ENCODE measurements around the gene OPRD1.

Gene OPRD1

DNA sequence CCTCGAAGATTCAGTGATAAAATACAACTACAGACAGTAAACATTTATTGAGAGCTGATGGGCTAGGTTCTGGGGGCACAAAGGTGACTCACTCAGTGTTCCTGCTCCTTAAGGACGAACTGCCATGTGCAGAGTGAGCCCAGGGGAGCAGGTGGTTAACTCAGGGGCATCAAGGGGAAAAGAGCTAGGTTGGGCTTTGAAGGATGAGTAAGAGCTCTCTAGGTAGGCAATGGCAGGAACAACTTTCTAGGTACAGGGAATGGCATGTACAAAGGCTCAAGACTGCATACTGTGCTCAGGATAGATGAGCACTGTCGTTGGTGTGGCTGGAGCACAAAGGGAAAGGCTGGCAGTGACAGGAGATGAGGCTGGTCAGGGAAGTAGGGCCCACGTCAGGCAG is 85.8 kb downstream of the OPRD1 start:
- H3K4me1 Mint-ChIP-seq, result peaks cover 9% of the 10 kb centered on the region
- TF ChIP-seq, protein P1, sequence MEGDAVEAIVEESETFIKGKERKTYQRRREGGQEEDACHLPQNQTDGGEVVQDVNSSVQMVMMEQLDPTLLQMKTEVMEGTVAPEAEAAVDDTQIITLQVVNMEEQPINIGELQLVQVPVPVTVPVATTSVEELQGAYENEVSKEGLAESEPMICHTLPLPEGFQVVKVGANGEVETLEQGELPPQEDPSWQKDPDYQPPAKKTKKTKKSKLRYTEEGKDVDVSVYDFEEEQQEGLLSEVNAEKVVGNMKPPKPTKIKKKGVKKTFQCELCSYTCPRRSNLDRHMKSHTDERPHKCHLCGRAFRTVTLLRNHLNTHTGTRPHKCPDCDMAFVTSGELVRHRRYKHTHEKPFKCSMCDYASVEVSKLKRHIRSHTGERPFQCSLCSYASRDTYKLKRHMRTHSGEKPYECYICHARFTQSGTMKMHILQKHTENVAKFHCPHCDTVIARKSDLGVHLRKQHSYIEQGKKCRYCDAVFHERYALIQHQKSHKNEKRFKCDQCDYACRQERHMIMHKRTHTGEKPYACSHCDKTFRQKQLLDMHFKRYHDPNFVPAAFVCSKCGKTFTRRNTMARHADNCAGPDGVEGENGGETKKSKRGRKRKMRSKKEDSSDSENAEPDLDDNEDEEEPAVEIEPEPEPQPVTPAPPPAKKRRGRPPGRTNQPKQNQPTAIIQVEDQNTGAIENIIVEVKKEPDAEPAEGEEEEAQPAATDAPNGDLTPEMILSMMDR (IDR thresholded peaks at IDR 0.05; ENCODE audit: unreplicated experiment in 3 of 3), result no peak
- no peak overlapping the region for H3K27ac Mint-ChIP-seq
- no peaks in the 10 kb centered on the region for H3K36me3 Mint-ChIP-seq (ENCODE audit: low read depth)
- H3K9me3 Mint-ChIP-seq, result no peaks in the 10 kb centered on the region
- H3K27me3 Mint-ChIP-seq (ENCODE audit: low read depth), result peaks cover 14% of the 10 kb centered on the region
- no peak overlapping the region for H3K4me3 Mint-ChIP-seq

DNA sequence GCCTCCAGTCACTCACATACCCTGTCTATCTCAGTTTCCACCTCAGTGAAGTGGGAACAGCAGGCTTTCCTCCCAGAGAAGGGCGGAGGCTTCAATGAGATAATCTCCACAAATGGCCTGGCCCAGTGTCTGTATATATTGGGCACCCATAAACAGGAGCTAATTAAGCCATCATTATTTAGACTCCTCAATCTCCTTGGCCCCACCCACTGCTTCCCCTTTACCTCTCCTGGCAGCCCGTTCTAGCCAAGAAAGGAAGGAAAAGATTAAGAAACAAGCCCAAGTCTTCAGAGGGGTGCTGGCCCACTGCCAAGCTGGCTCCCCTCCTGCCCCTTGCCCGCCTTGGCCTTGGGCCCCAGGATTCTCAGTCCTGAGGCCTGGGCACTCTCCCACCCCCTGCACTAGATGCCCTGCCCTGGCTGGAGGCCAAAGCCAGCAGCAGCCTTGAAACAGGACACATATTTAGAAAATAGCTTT is 86.5 kb downstream of the OPRD1 start:
- H3K36me3 Mint-ChIP-seq (ENCODE audit: low read depth), result no peaks in the 10 kb centered on the region
- H3K4me1 Mint-ChIP-seq, result peaks cover 9% of the 10 kb centered on the region
- H3K27me3 Mint-ChIP-seq (ENCODE audit: low read depth), result peaks cover 14% of the 10 kb centered on the region
- TF ChIP-seq, protein P1 (IDR thresholded peaks at IDR 0.05; ENCODE audit: unreplicated experiment in 3 of 3), result no peak
- H3K9me3 Mint-ChIP-seq, result peaks cover under 1% of the 10 kb centered on the region
- H3K4me3 Mint-ChIP-seq, result no peak overlapping the region
- no peak overlapping the region for H3K27ac Mint-ChIP-seq

DNA sequence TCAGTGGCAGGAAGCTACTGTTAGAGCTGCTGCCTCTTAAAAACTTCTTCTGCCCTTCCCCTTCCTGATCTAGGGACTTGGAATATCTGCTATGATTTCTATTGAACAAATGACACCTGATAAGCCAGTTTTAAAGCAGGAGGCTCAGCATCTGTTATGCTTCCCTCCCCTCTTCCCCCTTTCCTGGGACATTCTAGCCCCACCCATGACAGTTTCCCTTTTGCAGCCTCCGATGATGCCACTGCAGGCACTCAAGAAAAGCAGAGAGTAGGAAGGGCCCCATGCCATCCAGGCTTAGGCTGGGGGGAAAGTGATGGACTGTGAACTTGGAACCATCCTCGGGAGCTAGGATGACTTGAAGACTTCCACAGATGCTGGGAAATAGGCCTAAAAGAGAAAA is 87.3 kb downstream of the OPRD1 start:
- Mint-ChIP-seq H3K4me1 (peaks cover 9% of the 10 kb centered on the region), H3K36me3 (ENCODE audit: low read depth) (no peaks in the 10 kb centered on the region), H3K4me3 (no peak overlapping the region), H3K27ac (no peak overlapping the region), H3K27me3 (ENCODE audit: low read depth) (peaks cover 13% of the 10 kb centered on the region), H3K9me3 (peaks cover 2% of the 10 kb centered on the region)
- TF ChIP-seq, protein P1 (IDR thresholded peaks at IDR 0.05; ENCODE audit: unreplicated experiment in 3 of 3), result no peak

DNA sequence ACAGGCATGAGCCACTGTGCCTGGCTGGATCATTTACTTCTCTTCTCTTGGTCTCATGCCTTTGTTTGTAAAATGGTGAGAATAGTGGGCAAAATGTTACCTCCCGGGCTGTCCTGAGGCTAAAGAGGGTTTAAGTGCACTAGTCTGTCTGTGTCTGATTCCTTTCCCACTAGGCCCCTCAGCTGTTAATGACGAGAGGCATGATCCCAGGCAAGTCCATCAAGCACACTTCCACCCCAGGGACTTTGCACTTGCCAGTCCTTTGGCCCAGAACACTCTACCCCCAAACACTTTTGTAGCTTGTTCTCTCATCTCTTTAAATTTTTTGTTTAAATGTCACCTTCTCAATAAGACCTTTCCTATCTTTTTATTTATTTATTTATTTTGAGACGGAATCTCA is 88.6 kb downstream of the OPRD1 start:
- TF ChIP-seq, protein P1 (IDR thresholded peaks at IDR 0.05; ENCODE audit: unreplicated experiment in 3 of 3), result no peak
- Mint-ChIP-seq H3K4me1 (peaks cover 9% of the 10 kb centered on the region), H3K27me3 (ENCODE audit: low read depth) (peaks cover 8% of the 10 kb centered on the region), H3K27ac (no peak overlapping the region), H3K4me3 (no peak overlapping the region), H3K36me3 (ENCODE audit: low read depth) (no peaks in the 10 kb centered on the region), H3K9me3 (peaks cover 2% of the 10 kb centered on the region)

DNA sequence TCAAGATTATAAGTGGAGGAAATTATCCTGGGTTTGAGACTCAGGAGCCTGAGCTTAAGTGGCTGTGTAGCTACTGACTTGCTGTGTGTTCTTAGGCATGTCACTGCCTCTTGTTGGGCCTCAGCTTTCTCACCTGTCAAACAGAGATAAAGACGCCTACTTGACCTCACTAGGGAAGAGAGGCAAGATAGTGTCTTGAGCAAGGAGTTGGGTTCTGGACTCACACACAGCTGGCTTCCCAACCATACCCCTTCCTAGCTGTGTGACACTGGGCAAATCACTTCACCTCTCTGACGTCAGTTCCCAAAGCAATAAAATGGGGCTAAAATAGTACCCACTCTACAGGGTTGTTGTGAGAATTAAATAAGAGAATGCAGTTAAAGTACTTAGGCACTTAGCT is 90.8 kb downstream of the OPRD1 start:
- Mint-ChIP-seq H3K36me3 (ENCODE audit: low read depth) (no peaks in the 10 kb centered on the region), H3K27ac (no peak overlapping the region), H3K9me3 (peaks cover 2% of the 10 kb centered on the region), H3K4me1 (peaks cover 9% of the 10 kb centered on the region), H3K4me3 (no peak overlapping the region), H3K27me3 (ENCODE audit: low read depth) (peaks cover 9% of the 10 kb centered on the region)
- TF ChIP-seq, protein P1 (IDR thresholded peaks at IDR 0.05; ENCODE audit: unreplicated experiment in 3 of 3), result no peak

DNA sequence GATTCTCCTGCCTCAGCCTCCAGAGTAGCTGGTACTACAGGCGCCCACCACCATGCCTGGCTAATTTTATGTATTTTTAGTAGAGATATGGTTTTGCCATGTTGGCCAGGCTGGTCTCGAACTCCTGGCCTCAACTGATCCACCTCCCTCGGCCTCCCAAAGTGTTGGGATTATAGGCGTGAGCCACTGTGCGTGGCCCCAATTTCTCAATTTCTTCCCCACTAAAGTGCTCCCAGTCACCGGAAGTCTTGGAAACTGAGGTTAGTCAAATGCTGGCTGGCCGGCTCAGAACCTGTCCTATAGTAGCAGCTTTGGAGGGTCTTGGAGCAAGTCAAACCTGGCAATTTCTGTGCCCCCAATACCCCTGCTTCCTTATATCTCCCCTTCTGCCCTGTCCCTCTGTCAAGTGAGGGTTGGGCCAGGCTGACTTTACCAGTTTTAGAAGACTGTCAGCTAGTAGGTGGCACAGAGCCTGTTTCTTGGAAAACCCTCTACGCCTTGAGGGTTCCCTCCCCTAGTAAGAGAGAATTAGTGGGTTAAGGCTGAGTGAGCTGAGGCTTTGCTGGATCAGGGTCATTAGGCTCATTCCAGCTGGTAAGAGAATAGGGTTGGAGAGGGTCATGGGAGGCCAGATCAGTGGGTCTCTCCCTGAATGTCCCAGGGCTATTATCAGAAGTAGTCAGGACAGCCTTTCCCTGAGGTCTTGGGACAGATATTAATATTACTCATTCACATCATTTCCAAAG is 94.1 kb downstream of the OPRD1 start:
- no peak overlapping the region for H3K4me3 Mint-ChIP-seq
- TF ChIP-seq, protein P1 (IDR thresholded peaks at IDR 0.05; ENCODE audit: unreplicated experiment in 3 of 3), result no peak
- no peaks in the 10 kb centered on the region for H3K36me3 Mint-ChIP-seq (ENCODE audit: low read depth)
- H3K27ac Mint-ChIP-seq, result peak overlapping the region in 1 of 3 experiments; percentile 20
- H3K4me1 Mint-ChIP-seq, result no peaks in the 10 kb centered on the region
- peaks cover 2% of the 10 kb centered on the region for H3K9me3 Mint-ChIP-seq
- H3K27me3 Mint-ChIP-seq (ENCODE audit: low read depth), result peaks cover 6% of the 10 kb centered on the region
